ENCODE data around the gene GNRHR.

- no peak for TF ChIP-seq FOS (IDR thresholded peaks at IDR 0.05; ENCODE audit: low read depth, low read length)
- no peak for TF ChIP-seq POLR2A (IDR thresholded peaks at IDR 0.05; ENCODE audit: low read depth, low read length)
- no peak for TF ChIP-seq RFX5 (IDR thresholded peaks at IDR 0.05; ENCODE audit: low read depth, low read length)
- TF ChIP-seq CTCF (conservative IDR thresholded peaks at IDR 0.05; ENCODE audit: low read depth, low read length), result peak; percentile 55
- no peak for TF ChIP-seq CEBPB (IDR thresholded peaks at IDR 0.05; ENCODE audit: low read depth, low read length)
- TF ChIP-seq MAFK (IDR thresholded peaks at IDR 0.05; ENCODE audit: low read depth, low read length), result no peak
- no peak for TF ChIP-seq CHD1 (IDR thresholded peaks at IDR 0.05; ENCODE audit: low read depth, low read length)
- peak; percentile 37; the same call in 1 of the 2 replicates for TF ChIP-seq SMC3 (IDR thresholded peaks at IDR 0.05; ENCODE audit: low read depth, low read length)
- no peak for TF ChIP-seq BHLHE40 (IDR thresholded peaks at IDR 0.05; ENCODE audit: low read depth, low read length)
- TF ChIP-seq, protein P1, sequence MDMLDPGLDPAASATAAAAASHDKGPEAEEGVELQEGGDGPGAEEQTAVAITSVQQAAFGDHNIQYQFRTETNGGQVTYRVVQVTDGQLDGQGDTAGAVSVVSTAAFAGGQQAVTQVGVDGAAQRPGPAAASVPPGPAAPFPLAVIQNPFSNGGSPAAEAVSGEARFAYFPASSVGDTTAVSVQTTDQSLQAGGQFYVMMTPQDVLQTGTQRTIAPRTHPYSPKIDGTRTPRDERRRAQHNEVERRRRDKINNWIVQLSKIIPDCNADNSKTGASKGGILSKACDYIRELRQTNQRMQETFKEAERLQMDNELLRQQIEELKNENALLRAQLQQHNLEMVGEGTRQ (IDR thresholded peaks at IDR 0.05; ENCODE audit: low read depth, low read length), result no peak
- TF ChIP-seq RAD21 (IDR thresholded peaks at IDR 0.05; ENCODE audit: low read length), result peak; percentile 36; the same call in 1 of the 2 replicates
Observed at GRCh38 chr4:67746797-67747495, 7.2 kb downstream of the GNRHR start.

Data from IMR-90 (cell line).